IMR-90 (cell line): Measurements from ENCODE around the gene IL1RL1. TPM values are rescaled to one million over a fixed set of nuclear protein-coding genes. Genes with fewer than 3 reads are reported as not detected.

Source experiments
- ATAC-seq: fragments of 200-7000 bp; cut with Tn5 transposase; 2 replicates; pipeline ENCODE4 v1.9.1; 2020; ENCODE audit warnings: low read depth, mild to moderate bottlenecking, moderate library complexity
- BruUV-seq: library from RNA; stranded (reverse); fragments of 400-500 nt; replicated peaks from 2 replicates; lab custom pipeline; 2021; lab: Mats Ljungman, UMichigan
- CTCF ChIA-PET: fragments of 300-600 bp; formaldehyde crosslinking; extraction: SDS; loops from one replicate; lab custom pipeline; 2021; ENCODE audit warnings: antibody characterized with exemption; lab: Yijun Ruan, JAX
- POLR2A ChIA-PET: fragments of 300-600 bp; sonication (Branson Sonifier 250); formaldehyde crosslinking; loops from one replicate; lab custom pipeline; 2022; ENCODE audit warnings: antibody characterized with exemption; ENCODE audit not compliant: unreplicated experiment; lab: Charles Lee
- DNase-seq: peaks from one replicate; pipeline ENCODE4 v3.0.0; 2013
- H2AFZ ChIP-seq: replicated peaks from 2 replicates; pipeline ENCODE3; 2013; ENCODE audit warnings: low read length, mild to moderate bottlenecking; ENCODE audit not compliant: poor library complexity
- H2AK5ac ChIP-seq: 2 replicates; pipeline ENCODE4 v1.6.1; 2013; ENCODE audit warnings: low read depth, low read length, inconsistent platforms
- H2AK9ac ChIP-seq: replicated peaks from 2 replicates; pipeline ENCODE3; 2013; ENCODE audit warnings: mild to moderate bottlenecking, low read depth, low read length, moderate library complexity; ENCODE audit not compliant: poor library complexity
- H2BK120ac ChIP-seq: 2 replicates; pipeline ENCODE4 v1.6.1; 2013; ENCODE audit warnings: low read depth, low read length, inconsistent platforms
- H2BK15ac ChIP-seq: 3 replicates; pipeline ENCODE4 v1.6.1; 2013; ENCODE audit warnings: low read depth, low read length, inconsistent platforms
- H2BK20ac ChIP-seq: 2 replicates; pipeline ENCODE4 v1.6.1; 2013; ENCODE audit warnings: low read depth, mild to moderate bottlenecking, inconsistent platforms, low read length, moderate library complexity
- H2BK5ac ChIP-seq: 2 replicates; pipeline ENCODE4 v1.6.1; 2013; ENCODE audit warnings: mild to moderate bottlenecking, low read depth, low read length, inconsistent platforms; ENCODE audit not compliant: poor library complexity, severe bottlenecking
- H3K14ac ChIP-seq: replicated peaks from 2 replicates; pipeline ENCODE4 v1.6.1; 2013; ENCODE audit warnings: low read depth, low read length, inconsistent platforms
- H3K18ac ChIP-seq: 2 replicates; pipeline ENCODE4 v1.6.1; 2013; ENCODE audit warnings: low read depth, low read length, control low read depth
- H3K23ac ChIP-seq: 2 replicates; pipeline ENCODE4 v1.6.1; 2013; ENCODE audit warnings: low read depth, low read length, inconsistent platforms
- H3K27ac ChIP-seq: 2 replicates; pipeline ENCODE4 v1.5.1; 2013; ENCODE audit warnings: mild to moderate bottlenecking, control low read depth, low read length; ENCODE audit not compliant: insufficient read depth
- H3K27me3 ChIP-seq: 2 replicates; pipeline ENCODE4 v1.6.1; 2013; ENCODE audit warnings: low read length; ENCODE audit not compliant: control insufficient read depth, insufficient read depth
- H3K36me3 ChIP-seq: 2 replicates; pipeline ENCODE4 v1.6.1; 2013; ENCODE audit warnings: low read length, mixed read lengths; ENCODE audit not compliant: control insufficient read depth, insufficient read depth
- H3K4ac ChIP-seq: 2 replicates; pipeline ENCODE4 v1.6.1; 2013; ENCODE audit warnings: low read depth, low read length, inconsistent platforms
- H3K4me1 ChIP-seq: 2 replicates; pipeline ENCODE4 v1.6.1; 2013; ENCODE audit warnings: low read length, mixed read lengths; ENCODE audit not compliant: control insufficient read depth, insufficient read depth
- H3K4me2 ChIP-seq: 2 replicates; pipeline ENCODE4 v1.6.1; 2013; ENCODE audit warnings: low read depth, mild to moderate bottlenecking, control low read depth, low read length, moderate library complexity
- H3K4me3 ChIP-seq: 2 replicates; pipeline ENCODE4 v1.5.1; 2013; ENCODE audit warnings: low read depth, mild to moderate bottlenecking, control low read depth, low read length, moderate library complexity; ENCODE audit not compliant: insufficient read depth
- H3K56ac ChIP-seq: 2 replicates; pipeline ENCODE4 v1.6.1; 2013; ENCODE audit warnings: low read length, inconsistent platforms; ENCODE audit not compliant: insufficient read depth; ENCODE audit errors: extremely low read depth
- H3K79me1 ChIP-seq, 2 experiments: 2 replicates each; pipeline ENCODE4 v1.6.1; 2013; ENCODE audit warnings: low read length in 2 of 2, inconsistent platforms in 1 of 2, low read depth in 1 of 2
- H3K9ac ChIP-seq: 2 replicates; pipeline ENCODE4 v1.6.1; 2013; ENCODE audit warnings: low read depth, low read length, control low read depth
- H3K9me1 ChIP-seq: 2 replicates; pipeline ENCODE4 v1.6.1; 2013; ENCODE audit warnings: low read length, inconsistent platforms; ENCODE audit not compliant: insufficient read depth
- H3K9me3 ChIP-seq: 2 replicates; pipeline ENCODE4 v1.6.1; 2013; ENCODE audit warnings: low read length; ENCODE audit not compliant: control insufficient read depth, insufficient read depth
- H4K20me1 ChIP-seq: 2 replicates; pipeline ENCODE4 v1.6.1; 2013; ENCODE audit warnings: low read length, inconsistent platforms; ENCODE audit not compliant: insufficient read depth
- H4K5ac ChIP-seq: 2 replicates; pipeline ENCODE4 v1.6.1; 2013; ENCODE audit warnings: mild to moderate bottlenecking, low read depth, low read length, control low read depth
- H4K8ac ChIP-seq, 2 experiments: 2 replicates each; pipeline ENCODE4 v1.6.1; 2013; ENCODE audit warnings: low read depth in 2 of 2, low read length in 2 of 2, control low read depth in 1 of 2, inconsistent platforms in 1 of 2
- H4K91ac ChIP-seq: 2 replicates; pipeline ENCODE4 v1.6.1; 2013; ENCODE audit warnings: low read depth, low read length, inconsistent platforms; ENCODE audit not compliant: insufficient read depth
- BHLHE40 ChIP-seq: fragments of 150-350 bp; IDR thresholded peaks from 2 replicates; pipeline ENCODE4 v1.6.1; 2016; ENCODE audit warnings: mild to moderate bottlenecking, low read depth, low read length
- CEBPB ChIP-seq: IDR thresholded peaks from 2 replicates; pipeline ENCODE4 v1.6.1; 2012; ENCODE audit warnings: low read depth, low read length, improper control_type of control experiment
- CHD1 ChIP-seq: IDR thresholded peaks from 2 replicates; pipeline ENCODE4 v1.6.1; 2012; ENCODE audit warnings: low read depth, low read length, improper control_type of control experiment
- FOS ChIP-seq: fragments of 150-350 bp; IDR thresholded peaks from 2 replicates; pipeline ENCODE4 v1.6.1; 2016; ENCODE audit warnings: low read depth, low read length
- MAZ ChIP-seq: IDR thresholded peaks from 2 replicates; pipeline ENCODE4 v1.6.1; 2012; ENCODE audit warnings: low read depth, mild to moderate bottlenecking, low read length, improper control_type of control experiment, moderate library complexity, borderline replicate concordance
- MXI1 ChIP-seq: IDR thresholded peaks from 2 replicates; pipeline ENCODE4 v1.6.1; 2012; ENCODE audit warnings: low read depth, mild to moderate bottlenecking, low read length, moderate library complexity, borderline replicate concordance
- NFE2L2 ChIP-seq: fragments of 150-350 bp; IDR thresholded peaks from 2 replicates; pipeline ENCODE4 v1.6.1; 2016; ENCODE audit warnings: low read depth, mild to moderate bottlenecking, low read length
- POLR2A ChIP-seq: IDR thresholded peaks from 2 replicates; pipeline ENCODE4 v1.6.1; 2012; ENCODE audit warnings: mild to moderate bottlenecking, low read depth, low read length
- RAD21 ChIP-seq: IDR thresholded peaks from 2 replicates; pipeline ENCODE4 v1.6.1; 2012; ENCODE audit warnings: low read length, improper control_type of control experiment
- RCOR1 ChIP-seq: IDR thresholded peaks from 2 replicates; pipeline ENCODE4 v1.6.1; 2012; ENCODE audit warnings: mild to moderate bottlenecking, low read length, improper control_type of control experiment; ENCODE audit not compliant: insufficient replicate concordance
- RFX5 ChIP-seq: IDR thresholded peaks from 2 replicates; pipeline ENCODE4 v1.8.0; 2012; ENCODE audit warnings: low read depth, mild to moderate bottlenecking, low read length, moderate library complexity
- SMC3 ChIP-seq: fragments of 150-350 bp; IDR thresholded peaks from 2 replicates; pipeline ENCODE4 v1.6.1; 2016; ENCODE audit warnings: low read depth, mild to moderate bottlenecking, antibody characterized with exemption, low read length, moderate library complexity
- WGBS, 2 experiments: methylation state at CpG; one replicate each; pipeline versions ENCODE4 v1.1.5 to v1.1.7; 2013; ENCODE audit warnings: missing lambda C conversion rate in 2 of 2; ENCODE audit not compliant: insufficient read length in 1 of 2; ENCODE audit errors: extremely low coverage in 2 of 2; 5-methylcytosine and 5-hydroxymethylcytosine counted together
- dilution Hi-C: fragments of 300-500 bp; cut with HindIII; formaldehyde crosslinking; loops from one replicate; pipeline ENCODE4 v1.14.3; 2018; ENCODE audit warnings: low sequenced_read_pairs; ENCODE audit not compliant: unreplicated experiment
- in situ Hi-C: fragments of 300-500 bp; cut with MboI; formaldehyde crosslinking; loops from 3 replicates; pipeline ENCODE4 v1.14.3; 2019; ENCODE audit warnings: low sequenced_read_pairs, inconsistent platforms, mixed read lengths
- intact Hi-C: fragments of 100-400 bp; cut with micrococcal nuclease; formaldehyde crosslinking; loops from 2 replicates; pipeline ENCODE4 v1.10.0; 2022
- polyA plus RNA-seq, 3 experiments: library from polyadenylated mRNA; depleted of rRNA; stranded (reverse); fragments of >200 nt; gene quantifications; 2 replicates each; pipeline ENCODE4 v1.2.3, GENCODE V29; 2012; ENCODE audit warnings: low replicate concordance in 1 of 3
- total RNA-seq: library from RNA; depleted of rRNA; stranded (reverse); fragments of >200 nt; gene quantifications from 2 replicates; pipeline ENCODE4 v1.2.3, GENCODE V29; 2012
- TF ChIP-seq, protein P1 (sequence below): fragments of 150-350 bp; IDR thresholded peaks from 2 replicates; pipeline ENCODE4 v1.6.1; 2017; ENCODE audit warnings: mild to moderate bottlenecking, antibody characterized with exemption, low read length, low read depth
- TF ChIP-seq, protein P2 (sequence below): conservative IDR thresholded peaks from 2 replicates; pipeline ENCODE4 v1.5.1; 2012; ENCODE audit warnings: mild to moderate bottlenecking, low read depth, low read length, improper control_type of control experiment
- TF ChIP-seq, protein P3 (sequence below): fragments of 150-350 bp; IDR thresholded peaks from 2 replicates; pipeline ENCODE4 v1.6.1; 2016; ENCODE audit warnings: low read depth, mild to moderate bottlenecking, low read length, moderate library complexity, borderline replicate concordance

IL1RL1 gene
- total and polyA plus RNA-seq, 2 of the 4 experiments (the other 2 are of a cell fraction), result under 0.01 to 0.14 TPM

DNA sequence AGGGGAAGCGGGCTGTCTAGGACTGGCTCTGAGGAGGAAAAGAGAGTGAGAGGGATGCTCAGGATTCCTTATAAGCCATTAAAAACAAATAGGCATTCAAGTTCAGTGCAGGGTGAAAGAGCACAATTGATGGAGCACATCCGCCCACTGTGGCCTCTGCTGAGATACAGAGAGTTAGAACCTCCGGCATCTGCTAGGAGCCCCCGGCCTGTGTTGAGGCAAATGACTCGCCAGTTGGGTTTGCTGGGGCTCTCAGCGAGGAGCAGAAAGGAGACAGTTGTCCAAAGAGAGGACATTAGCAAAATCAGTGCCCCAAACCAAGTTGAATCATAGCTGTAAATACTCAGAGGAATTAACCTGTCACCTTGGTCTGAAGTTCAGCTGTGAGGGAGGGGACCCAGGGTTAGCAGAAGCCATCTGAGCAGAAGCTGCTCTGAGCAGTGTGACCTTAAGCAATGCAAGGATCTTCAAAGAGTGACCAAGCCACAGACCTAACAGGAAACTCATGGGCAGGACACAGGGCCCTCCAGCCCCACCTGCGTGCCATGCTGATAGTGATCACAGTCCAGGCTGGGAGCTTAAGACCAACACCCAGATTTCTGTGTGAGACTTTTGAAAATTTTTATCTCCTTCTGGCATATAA lies 88.3 kb downstream of the IL1RL1 start:
- intact Hi-C loops, result no loop called here
- Histone ChIP-seq H2AK9ac (no peak overlapping the region), H3K23ac (no peak overlapping the region), H3K79me1 (no peaks in the 10 kb centered on the region), H4K8ac (no peak overlapping the region), H2BK5ac (no peak overlapping the region), H3K9me1 (no peaks in the 10 kb centered on the region), H3K4me1 (no peaks in the 10 kb centered on the region), H4K20me1 (no peaks in the 10 kb centered on the region), H3K18ac (no peak overlapping the region), H2AFZ (no peak overlapping the region), H3K14ac (no peak overlapping the region), H4K91ac (no peak overlapping the region), H3K9ac (no peak overlapping the region), H3K4me2 (no peak overlapping the region), H3K56ac (no peak overlapping the region), H3K36me3 (no peaks in the 10 kb centered on the region), H2BK20ac (no peak overlapping the region), H3K27me3 (no peaks in the 10 kb centered on the region; the same call in 1 of the 2 replicates), H2AK5ac (no peak overlapping the region), H2BK120ac (no peak overlapping the region), H3K27ac (no peak overlapping the region), H3K4ac (no peak overlapping the region), H4K5ac (no peak overlapping the region), H2BK15ac (no peak overlapping the region), H3K9me3 (no peaks in the 10 kb centered on the region), H3K4me3 (no peak overlapping the region)
- DNase-seq (no peak), ATAC-seq (no peak)
- dilution Hi-C loops, result no loop called here
- BruUV-seq, result no TSS peak
- POLR2A ChIA-PET, result no interaction called here
- CTCF ChIA-PET, result no interaction called here
- TF ChIP-seq BHLHE40 (no peak), RCOR1 (no peak), SMC3 (no peak), MAZ (no peak), POLR2A (no peak), CHD1 (no peak), NFE2L2 (no peak), RFX5 (no peak), FOS (no peak), CEBPB (no peak), MXI1 (no peak), RAD21 (no peak)
- TF ChIP-seq, protein P1, sequence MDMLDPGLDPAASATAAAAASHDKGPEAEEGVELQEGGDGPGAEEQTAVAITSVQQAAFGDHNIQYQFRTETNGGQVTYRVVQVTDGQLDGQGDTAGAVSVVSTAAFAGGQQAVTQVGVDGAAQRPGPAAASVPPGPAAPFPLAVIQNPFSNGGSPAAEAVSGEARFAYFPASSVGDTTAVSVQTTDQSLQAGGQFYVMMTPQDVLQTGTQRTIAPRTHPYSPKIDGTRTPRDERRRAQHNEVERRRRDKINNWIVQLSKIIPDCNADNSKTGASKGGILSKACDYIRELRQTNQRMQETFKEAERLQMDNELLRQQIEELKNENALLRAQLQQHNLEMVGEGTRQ, result no peak
- TF ChIP-seq, protein P2, sequence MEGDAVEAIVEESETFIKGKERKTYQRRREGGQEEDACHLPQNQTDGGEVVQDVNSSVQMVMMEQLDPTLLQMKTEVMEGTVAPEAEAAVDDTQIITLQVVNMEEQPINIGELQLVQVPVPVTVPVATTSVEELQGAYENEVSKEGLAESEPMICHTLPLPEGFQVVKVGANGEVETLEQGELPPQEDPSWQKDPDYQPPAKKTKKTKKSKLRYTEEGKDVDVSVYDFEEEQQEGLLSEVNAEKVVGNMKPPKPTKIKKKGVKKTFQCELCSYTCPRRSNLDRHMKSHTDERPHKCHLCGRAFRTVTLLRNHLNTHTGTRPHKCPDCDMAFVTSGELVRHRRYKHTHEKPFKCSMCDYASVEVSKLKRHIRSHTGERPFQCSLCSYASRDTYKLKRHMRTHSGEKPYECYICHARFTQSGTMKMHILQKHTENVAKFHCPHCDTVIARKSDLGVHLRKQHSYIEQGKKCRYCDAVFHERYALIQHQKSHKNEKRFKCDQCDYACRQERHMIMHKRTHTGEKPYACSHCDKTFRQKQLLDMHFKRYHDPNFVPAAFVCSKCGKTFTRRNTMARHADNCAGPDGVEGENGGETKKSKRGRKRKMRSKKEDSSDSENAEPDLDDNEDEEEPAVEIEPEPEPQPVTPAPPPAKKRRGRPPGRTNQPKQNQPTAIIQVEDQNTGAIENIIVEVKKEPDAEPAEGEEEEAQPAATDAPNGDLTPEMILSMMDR, result no peak
- TF ChIP-seq, protein P3, sequence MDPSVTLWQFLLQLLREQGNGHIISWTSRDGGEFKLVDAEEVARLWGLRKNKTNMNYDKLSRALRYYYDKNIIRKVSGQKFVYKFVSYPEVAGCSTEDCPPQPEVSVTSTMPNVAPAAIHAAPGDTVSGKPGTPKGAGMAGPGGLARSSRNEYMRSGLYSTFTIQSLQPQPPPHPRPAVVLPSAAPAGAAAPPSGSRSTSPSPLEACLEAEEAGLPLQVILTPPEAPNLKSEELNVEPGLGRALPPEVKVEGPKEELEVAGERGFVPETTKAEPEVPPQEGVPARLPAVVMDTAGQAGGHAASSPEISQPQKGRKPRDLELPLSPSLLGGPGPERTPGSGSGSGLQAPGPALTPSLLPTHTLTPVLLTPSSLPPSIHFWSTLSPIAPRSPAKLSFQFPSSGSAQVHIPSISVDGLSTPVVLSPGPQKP, result no peak
- 95% methylated on average over 3 of the region's 7 CpGs; no CpG with 5 or more reads in 1 of the 2 experiments for WGBS, 2 experiments
- in situ Hi-C loops, result no loop called here
